ENCODE results near the gene LRP5. TPM values are rescaled to one million over a fixed set of nuclear protein-coding genes. Genes with fewer than 3 reads are reported as not detected.
"Not testable (repeated sequence)": the region's sequence is repeated elsewhere in the genome, so short reads cannot be mapped to it uniquely, and the experiment has no call there.

Gene LRP5
- total RNA-seq, 2 donors from 2014 or later: 86.8 to 106 TPM

DNA sequence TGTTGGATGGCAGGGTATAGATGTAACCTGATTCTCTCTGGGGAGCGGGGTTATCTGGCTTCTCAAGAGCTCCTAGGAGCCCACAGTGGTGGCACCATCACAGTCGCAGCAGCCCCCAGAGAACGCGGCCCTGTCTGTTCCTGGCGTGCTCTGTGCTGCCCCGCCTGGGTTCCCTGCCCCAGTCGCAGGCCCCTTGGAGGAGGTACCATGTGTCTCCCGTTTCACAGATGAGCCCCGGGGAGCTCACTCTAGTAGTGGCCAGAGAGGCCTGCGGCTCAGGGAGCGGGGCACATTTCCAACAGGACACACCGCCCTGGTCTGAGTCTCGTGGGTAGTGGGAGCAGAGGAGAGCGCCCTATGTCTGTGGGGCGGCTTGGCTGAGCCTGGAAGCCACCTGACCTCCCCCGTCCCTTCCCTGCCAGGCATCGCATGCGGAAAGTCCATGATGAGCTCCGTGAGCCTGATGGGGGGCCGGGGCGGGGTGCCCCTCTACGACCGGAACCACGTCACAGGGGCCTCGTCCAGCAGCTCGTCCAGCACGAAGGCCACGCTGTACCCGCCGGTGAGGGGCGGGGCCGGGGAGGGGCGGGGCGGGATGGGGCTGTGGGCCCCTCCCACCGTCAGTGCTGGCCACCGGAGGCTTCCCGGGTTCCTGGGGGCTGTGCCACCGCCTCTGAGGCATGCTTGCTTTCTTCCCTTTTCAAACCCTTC lies 127.1 kb downstream of the LRP5 start:
- intact Hi-C loops (cut with DNase I, micrococcal nuclease): loop anchor here in 1 of 2 donors (10.0 kb wide), 1 partner anchor 185 kb away; no protein-coding TSS in a partner anchor
- no peak for DNase-seq
- ATAC-seq: no peak

- no peak for ATAC-seq
- DNase-seq: no peak
- intact Hi-C loops (cut with DNase I, micrococcal nuclease): loop anchor here in 1 of 2 donors (10.0 kb wide), 1 partner anchor 185 kb away; no protein-coding TSS in a partner anchor
Measured at GRCh38 chr11:68440224-68440623, 127.8 kb downstream of the LRP5 start.

- no peak for DNase-seq
- intact Hi-C loops (cut with DNase I, micrococcal nuclease): loop anchor here in 1 of 2 donors (10.0 kb wide), 1 partner anchor 187 kb away; no protein-coding TSS in a partner anchor
- ATAC-seq: no peak
Measured at GRCh38 chr11:68441466-68442230, 129.3 kb downstream of the LRP5 start.

GRCh38 chr11:68442433-68442832 lies 130.0 kb downstream of the LRP5 start:
- intact Hi-C loops (cut with DNase I, micrococcal nuclease): loop anchor here in 1 of 2 donors (10.0 kb wide), 1 partner anchor 188 kb away; no protein-coding TSS in a partner anchor
- no peak for DNase-seq

GRCh38 chr11:68444566-68444965 lies 132.2 kb downstream of the LRP5 start:
- no peak for DNase-seq
- no peak for ATAC-seq

More at GRCh38 chr11:68442433-68442832, 130.0 kb downstream of the LRP5 start:
- no peak for ATAC-seq

GRCh38 chr11:68445531-68446035 lies 133.2 kb downstream of the LRP5 start:
- ATAC-seq: no peak
- intact Hi-C loops (cut with DNase I, micrococcal nuclease): loop anchor here (5.0 to 10.0 kb wide), 2 partner anchors 191 to 193 kb away; no protein-coding TSS in a partner anchor
- DNase-seq: no peak

More at GRCh38 chr11:68444566-68444965, 132.2 kb downstream of the LRP5 start:
- intact Hi-C loops (cut with DNase I, micrococcal nuclease): loop anchor here in 1 of 2 donors (10.0 kb wide), 1 partner anchor 190 kb away; no protein-coding TSS in a partner anchor

DNA sequence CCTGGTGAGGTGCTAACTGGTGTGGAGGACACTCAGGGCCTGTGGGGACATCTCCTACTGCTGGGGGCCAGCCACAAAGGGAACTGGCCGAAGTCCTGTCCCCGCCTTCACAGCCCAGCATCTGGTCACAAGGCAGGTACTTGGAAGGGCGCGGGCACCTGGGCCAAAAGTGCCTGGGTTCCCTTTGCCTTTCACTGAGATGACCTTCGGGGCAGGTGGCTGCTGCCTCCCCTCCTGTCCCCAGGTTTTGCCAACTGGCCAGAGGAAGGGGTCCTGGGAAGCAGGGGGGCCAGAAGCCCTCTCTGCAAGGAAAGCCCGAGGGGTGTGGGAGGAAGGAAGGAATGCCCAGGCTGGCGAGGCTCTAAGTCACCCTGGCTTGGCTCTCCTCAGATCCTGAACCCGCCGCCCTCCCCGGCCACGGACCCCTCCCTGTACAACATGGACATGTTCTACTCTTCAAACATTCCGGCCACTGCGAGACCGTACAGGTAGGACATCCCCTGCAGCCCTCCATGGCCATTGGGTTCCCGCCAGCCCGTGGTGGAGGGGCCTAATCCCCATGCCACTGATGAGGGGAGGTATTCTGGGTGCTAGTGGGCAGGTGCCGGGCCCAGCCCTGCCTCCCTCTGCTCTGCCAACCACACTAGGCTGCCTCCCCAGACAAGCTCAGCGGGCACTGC lies 133.8 kb downstream of the LRP5 start:
- DNase-seq (no peak), ATAC-seq (peak; percentile 8)
- intact Hi-C loops (cut with DNase I, micrococcal nuclease): loop anchor here (5.0 to 10.0 kb wide), 2 partner anchors 191 to 194 kb away; no protein-coding TSS in a partner anchor

DNA sequence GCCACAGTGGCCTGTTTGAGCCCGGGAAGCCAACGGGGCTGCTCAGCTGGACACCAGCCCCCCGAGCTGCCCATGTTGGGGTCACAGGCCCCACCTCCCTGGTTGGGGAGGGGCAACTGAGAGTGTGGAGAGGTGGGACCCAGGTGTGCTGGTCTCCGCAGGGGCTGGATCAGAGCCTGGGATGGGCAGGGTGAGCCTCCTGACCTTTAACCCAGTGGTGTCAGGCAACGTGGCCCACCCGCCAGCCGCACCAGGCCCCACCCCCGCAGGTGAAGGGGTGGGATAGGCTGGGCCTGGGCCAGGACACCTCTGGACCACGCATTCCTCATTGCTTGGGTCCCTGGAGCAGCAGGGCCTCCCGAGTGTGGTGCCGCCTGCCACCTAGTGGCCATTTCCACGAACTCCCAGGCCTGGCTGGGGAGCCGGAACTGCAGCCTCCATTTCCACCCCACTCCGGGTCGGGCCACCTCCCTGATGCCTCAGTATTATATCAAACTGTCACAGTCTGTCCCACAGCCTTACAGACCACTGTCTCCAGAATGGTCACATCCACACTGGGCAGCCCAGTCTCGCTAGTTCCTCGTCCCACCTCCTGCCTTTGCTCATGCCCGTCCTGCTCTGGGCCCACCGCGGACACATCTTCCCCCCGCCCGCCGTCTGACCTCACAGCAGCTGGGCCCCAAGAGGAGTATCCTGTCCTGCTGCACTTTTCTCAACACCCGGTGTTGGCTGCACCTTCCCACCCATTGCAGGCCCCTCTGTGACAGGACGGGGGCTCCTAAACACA lies 134.8 kb downstream of the LRP5 start:
- intact Hi-C loops (cut with DNase I, micrococcal nuclease): loop anchor here (5.0 to 10.0 kb wide), 2 partner anchors 192 to 195 kb away; no protein-coding TSS in a partner anchor
- DNase-seq (peak; percentile 64 to 83), ATAC-seq (peak; percentile 90)

- intact Hi-C loops (cut with DNase I, micrococcal nuclease): loop anchor here (5.0 to 10.0 kb wide), 2 partner anchors 193 to 196 kb away; no protein-coding TSS in a partner anchor
- DNase-seq, ATAC-seq: not testable (repeated sequence)
Measured at GRCh38 chr11:68447914-68448313, 135.5 kb downstream of the LRP5 start.

GRCh38 chr11:68448604-68449011 lies 136.2 kb downstream of the LRP5 start:
- ATAC-seq: no peak
- no peak for DNase-seq
- intact Hi-C loops (cut with DNase I, micrococcal nuclease): loop anchor here (5.0 to 10.0 kb wide), 2 partner anchors 194 to 196 kb away; no protein-coding TSS in a partner anchor

GRCh38 chr11:68449951-68450350 lies 137.6 kb downstream of the LRP5 start:
- intact Hi-C loops (cut with DNase I, micrococcal nuclease): loop anchor here (5.0 to 10.0 kb wide), 2 partner anchors 195 to 198 kb away; no protein-coding TSS in a partner anchor
- DNase-seq (no peak), ATAC-seq (no peak)

GRCh38 chr11:68450711-68451110 lies 138.3 kb downstream of the LRP5 start:
- DNase-seq (no peak), ATAC-seq (no peak)
- intact Hi-C loops (cut with DNase I, micrococcal nuclease): no loop called here

DNA sequence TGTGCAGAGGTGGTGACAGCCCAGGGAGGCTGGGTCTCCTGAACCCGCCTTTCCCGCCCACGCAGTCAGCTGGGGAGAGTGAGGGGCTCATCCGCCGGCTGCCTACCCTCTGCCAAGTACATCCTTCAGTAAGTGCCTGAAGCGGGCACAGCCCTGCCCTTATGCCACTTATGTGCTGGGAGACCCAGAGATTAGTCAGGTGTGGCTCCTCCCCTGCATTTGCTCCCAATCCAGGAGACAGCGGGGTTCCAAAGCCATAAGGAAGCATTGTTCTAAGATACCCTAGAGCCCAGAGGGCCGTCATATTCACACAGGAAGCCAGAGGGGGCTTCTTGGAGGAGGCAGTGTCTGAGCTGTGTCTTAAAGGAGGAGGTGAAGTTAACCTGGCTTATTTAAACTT lies 142.4 kb downstream of the LRP5 start:
- intact Hi-C loops (cut with DNase I, micrococcal nuclease): no loop called here
- ATAC-seq (peak; percentile 26), DNase-seq (no peak)

- ATAC-seq: no peak
- intact Hi-C loops (cut with DNase I, micrococcal nuclease): no loop called here
- DNase-seq: no peak
Measured at GRCh38 chr11:68455485-68455884, 143.1 kb downstream of the LRP5 start.

GRCh38 chr11:68457216-68457897 lies 145.0 kb downstream of the LRP5 start:
- no peak for ATAC-seq
- intact Hi-C loops (cut with DNase I, micrococcal nuclease): no loop called here
- no peak for DNase-seq

DNA sequence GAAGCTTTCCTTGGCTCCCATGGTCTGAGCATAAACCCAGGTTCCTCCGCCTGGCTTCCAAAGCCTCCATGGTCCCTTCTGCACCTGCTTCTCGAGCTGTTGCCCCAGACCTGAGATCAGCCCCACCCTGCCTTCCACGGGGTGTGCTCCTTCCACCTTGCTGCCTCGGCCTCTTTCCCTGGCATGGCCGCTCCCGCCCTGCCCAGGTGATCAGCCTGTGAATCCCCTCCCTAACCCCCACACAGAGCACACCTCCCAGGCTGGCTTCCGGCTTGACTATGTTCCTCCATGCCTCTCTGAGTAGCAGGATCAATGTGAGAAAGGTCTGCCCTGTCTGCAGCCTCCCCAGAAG lies 145.5 kb downstream of the LRP5 start:
- intact Hi-C loops (cut with DNase I, micrococcal nuclease): no loop called here
- peak; percentile 63 to 66 for DNase-seq

GRCh38 chr11:68458340-68458739 lies 145.9 kb downstream of the LRP5 start:
- intact Hi-C loops (cut with DNase I, micrococcal nuclease); ATAC-seq; DNase-seq: not testable (repeated sequence)

More for the DNA sequence above, 145.5 kb downstream of the LRP5 start:
- peak; percentile 27 for ATAC-seq

All from left colon (tissue), 2 donors.